Measurements from ENCODE around the gene CTDNEP1.

Gene CTDNEP1

DNA sequence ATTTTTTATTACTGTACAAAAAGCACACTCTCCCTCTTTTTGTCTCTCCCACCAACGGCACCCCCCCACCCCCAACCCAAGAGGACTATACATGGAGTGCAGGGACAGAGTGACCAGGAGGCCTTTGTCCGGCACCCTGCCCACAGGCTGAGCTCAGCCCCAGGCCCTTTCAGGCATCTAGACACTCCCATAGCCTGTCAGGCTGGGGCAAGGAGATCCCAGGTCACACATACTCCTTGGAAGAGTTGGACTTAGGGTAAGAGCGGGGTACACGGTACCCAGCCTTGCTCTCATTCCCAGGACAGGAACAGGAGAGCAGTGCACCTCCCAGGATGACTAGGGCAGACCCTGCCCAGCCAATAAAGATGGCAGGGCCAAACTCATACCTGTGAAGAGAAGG, 8.6 kb upstream of the CTDNEP1 start:
- H3K27ac ChIP-seq: peak overlapping the region; percentile 91
- TF ChIP-seq, protein P1, sequence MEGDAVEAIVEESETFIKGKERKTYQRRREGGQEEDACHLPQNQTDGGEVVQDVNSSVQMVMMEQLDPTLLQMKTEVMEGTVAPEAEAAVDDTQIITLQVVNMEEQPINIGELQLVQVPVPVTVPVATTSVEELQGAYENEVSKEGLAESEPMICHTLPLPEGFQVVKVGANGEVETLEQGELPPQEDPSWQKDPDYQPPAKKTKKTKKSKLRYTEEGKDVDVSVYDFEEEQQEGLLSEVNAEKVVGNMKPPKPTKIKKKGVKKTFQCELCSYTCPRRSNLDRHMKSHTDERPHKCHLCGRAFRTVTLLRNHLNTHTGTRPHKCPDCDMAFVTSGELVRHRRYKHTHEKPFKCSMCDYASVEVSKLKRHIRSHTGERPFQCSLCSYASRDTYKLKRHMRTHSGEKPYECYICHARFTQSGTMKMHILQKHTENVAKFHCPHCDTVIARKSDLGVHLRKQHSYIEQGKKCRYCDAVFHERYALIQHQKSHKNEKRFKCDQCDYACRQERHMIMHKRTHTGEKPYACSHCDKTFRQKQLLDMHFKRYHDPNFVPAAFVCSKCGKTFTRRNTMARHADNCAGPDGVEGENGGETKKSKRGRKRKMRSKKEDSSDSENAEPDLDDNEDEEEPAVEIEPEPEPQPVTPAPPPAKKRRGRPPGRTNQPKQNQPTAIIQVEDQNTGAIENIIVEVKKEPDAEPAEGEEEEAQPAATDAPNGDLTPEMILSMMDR (conservative IDR thresholded peaks at IDR 0.05): no peak

DNA sequence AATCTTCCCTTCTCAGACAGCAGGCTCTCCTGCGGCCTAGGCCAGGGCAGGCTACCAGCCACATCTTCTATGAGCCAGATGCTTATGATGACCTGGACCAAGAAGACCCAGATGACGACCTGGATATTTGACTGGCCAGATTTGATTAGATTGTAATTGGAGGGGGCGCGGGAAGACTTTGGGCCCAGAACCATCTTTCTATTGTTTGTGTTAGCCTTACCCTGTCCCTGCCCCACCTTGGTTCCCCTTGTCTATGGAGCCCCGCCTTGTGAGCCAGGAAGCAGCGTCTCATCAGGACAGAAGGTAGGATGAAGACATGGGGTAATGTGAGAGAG, 8.0 kb upstream of the CTDNEP1 start:
- TF ChIP-seq, protein P1 (conservative IDR thresholded peaks at IDR 0.05): no peak
- H3K27ac ChIP-seq: peak overlapping the region; percentile 21; the same call in 1 of the 2 replicates

- TF ChIP-seq, protein P1 (conservative IDR thresholded peaks at IDR 0.05): no peak
- H3K27ac ChIP-seq: peak overlapping the region; percentile 21; the same call in 1 of the 2 replicates
Observed at GRCh38 chr17:7258731-7259554, 7.4 kb upstream of the CTDNEP1 start.

GRCh38 chr17:7256766-7257456, 5.4 kb upstream of the CTDNEP1 start:
- no peak overlapping the region for H3K27ac ChIP-seq
- TF ChIP-seq, protein P1 (conservative IDR thresholded peaks at IDR 0.05): no peak

DNA sequence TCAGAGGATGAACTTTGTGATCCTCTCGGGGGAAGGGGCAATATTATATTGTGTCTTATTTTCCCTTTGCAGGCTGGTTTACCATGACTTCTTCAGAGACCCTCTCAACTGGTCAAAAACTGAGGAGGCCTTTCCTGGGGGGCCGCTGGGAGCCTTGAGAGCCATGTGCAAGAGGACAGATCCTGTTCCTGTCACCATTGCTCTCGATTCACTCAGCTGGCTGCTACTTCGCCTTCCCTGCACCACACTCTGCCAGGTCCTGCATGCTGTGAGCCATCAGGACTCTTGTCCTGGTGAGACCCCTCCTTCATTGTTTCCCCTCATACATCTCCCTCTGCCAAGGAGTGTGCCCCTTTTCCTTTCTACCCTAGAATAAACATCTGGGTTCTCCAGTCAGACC, 3.0 kb upstream of the CTDNEP1 start:
- TF ChIP-seq, protein P1 (conservative IDR thresholded peaks at IDR 0.05): no peak
- H3K27ac ChIP-seq: peak overlapping the region; percentile 91

- TF ChIP-seq, protein P1 (conservative IDR thresholded peaks at IDR 0.05): no peak
- peak overlapping the region; percentile 91 for H3K27ac ChIP-seq
Observed at GRCh38 chr17:7253082-7253481, 1.5 kb upstream of the CTDNEP1 start.

GRCh38 chr17:7252176-7253043, 876 bp upstream of the CTDNEP1 start, which contains the start of gene ELP5:
Gene ELP5, plus strand, starts transcription at chr17:7252215. Its CDS starts 336 bp downstream, at chr17:7252551.
- peak within 1 kb of the TSS; percentile 91 for H3K27ac ChIP-seq
- TF ChIP-seq, protein P1 (conservative IDR thresholded peaks at IDR 0.05): 0 out of 2 replicates have a peak, but pooled peaks have one; percentile 18
